ENCODE results near the gene PPP3CA.

The PPP3CA gene

DNA sequence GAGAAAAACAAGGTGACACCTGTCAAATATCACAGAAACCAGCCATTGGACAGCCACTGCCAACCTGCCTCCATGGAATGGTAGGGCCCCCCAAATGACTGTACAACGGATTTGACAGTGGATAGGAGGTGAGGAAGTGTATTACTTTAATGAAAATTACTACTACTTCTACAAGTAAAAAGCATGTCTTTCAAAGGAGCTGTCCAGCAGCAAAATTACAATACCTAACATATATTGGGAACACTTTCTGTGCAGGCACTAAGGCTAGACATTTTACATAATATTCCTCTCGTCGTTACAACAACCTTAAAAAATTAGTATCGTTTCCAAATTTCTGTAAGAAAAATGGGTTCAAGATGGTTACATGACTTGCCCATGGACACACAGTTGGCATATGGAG lies 14.9 kb downstream of the PPP3CA start:
- DNase-seq: no peak

DNA sequence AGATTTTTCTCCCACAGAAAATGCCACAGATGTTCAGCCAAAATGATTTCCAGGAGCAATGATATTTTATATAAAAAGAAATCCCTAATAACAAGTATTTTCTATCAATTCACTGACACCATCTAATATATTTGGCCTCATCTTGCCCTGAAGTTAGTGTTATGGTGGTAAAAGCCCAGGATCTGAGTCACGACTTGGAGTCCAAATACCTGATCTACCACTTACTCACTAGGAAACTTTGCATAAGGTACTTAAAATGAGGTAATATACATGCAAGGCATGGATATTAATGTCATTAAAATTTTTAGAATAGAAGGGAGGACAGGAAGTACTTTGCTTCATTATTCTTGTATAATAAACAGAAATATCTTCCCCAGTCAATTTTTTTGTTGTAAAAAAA lies 16.3 kb downstream of the PPP3CA start:
- no peak for DNase-seq

DNA sequence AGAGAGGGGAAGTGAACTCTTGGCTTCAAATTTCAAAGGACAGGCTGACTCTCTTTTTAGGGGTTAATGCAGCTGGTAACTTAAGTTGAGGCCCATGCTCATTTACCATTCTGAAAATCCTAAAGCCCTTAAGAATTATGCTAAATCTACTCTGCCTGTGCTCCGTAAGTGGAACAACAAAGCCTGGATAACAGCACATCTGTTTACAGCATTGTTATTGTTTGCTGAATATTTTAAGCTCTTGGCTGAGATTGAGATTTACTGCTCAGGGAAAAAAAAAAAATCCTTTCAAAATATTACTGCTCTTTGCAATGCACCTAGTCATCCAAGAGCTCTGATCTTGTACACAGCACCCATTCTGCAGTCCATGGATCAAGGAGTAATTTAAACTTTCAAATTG lies 17.7 kb downstream of the PPP3CA start:
- DNase-seq: no peak

DNA sequence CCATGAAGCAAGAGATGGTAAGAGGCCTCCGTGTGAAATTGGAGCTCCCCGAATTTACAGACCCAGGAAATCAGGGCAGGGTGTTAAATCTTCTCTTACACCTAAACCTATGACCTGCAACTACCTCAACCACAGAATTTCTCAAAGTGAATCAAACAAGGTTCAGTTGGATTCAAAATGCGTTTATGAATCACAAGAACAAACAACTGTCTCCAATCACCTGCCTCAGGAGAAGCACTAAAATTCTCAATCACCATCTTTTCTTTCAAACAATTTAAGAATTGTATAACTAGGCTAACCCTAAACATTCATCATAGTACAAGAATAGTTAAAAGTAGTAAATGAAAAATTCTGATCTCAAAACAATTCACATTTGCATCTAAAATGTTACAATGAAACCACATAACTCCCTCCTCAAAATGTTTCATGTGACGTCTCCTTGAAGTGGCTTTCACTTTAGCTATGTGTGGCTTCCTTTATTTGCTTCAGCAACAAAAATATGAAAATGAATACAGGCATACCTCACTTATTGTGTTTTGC lies 19.2 kb downstream of the PPP3CA start:
- DNase-seq: no peak

DNA sequence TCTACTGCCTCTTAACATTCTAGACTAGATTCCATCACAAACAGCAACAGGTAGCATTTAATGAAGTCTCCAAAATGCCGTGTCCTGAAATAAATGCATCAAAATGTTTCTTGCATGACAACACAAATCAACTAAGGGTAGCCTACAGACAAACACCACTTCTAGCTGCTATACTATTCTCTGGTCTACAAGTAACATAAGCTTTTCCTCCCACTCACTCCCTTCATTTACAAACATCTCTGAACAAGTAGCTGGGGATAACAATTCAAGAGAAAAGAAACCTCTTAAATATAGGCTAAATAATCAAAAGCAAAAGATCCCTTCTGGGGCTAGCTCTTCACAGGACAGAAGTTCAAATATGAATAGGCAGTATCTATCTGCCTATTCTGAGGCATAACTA lies 20.8 kb downstream of the PPP3CA start:
- DNase-seq: no peak

DNA sequence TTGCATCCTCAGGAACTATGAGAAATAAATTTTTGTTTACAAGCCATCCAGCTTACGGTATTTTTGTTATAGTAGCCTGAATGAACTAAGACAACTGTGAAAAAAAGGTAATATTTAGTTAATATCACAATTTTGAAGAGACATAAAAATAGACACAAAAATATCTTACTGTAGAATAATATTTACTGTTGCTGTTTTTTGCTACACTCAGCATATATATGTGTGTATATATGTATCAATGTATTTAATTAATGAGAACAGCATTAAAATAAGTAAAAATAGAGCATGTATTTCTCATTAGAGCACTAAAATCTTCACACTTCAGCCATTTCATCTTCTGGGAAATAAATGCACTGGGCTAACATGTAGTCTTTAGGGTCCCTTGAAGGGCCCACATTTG lies 24.6 kb downstream of the PPP3CA start:
- no peak for DNase-seq

DNA sequence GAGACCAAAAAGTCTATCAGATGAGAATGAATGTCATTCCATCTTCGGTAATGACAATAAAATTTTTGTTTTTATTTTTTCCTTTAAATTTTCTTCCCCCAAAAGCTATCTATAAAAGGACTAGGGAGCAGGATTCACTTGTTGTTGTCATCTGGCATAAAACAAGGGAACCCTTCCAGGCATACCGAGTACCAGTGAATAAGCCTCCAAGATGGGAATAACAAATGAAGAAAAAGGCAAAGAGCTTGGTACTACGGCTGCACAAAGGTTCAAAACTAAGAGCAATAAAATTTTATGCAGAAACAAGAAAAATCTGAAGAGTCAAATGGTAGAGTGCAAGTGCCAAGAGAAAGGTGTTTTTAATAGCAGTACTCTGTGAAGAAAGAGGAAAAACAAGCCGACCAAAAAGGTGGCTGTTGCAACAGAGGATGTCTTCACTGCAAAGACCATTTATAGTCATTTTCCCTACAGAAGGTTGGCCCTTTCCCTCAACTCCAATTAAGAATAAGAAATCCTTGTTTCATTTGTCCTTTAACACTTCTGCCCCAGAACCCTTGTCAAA lies 25.8 kb downstream of the PPP3CA start:
- no peak for DNase-seq

DNA sequence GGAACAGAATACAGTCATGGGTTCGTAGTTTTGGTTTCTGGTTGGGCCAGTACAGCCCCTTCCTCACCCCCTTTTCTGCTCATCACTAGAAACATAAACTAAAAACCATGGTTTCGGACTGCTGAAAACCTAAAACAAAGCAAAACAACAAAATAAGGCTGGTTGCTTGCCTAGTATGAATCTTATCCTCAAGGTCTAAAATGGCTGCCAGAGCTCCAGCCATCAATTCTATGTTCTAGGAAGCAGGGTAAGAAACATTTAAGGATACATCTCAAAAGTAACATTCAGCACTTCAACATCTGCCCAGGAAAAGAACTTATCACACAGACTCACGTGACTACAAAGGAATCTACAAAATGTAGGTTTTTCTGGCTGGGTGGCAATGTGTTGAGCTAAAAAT lies 31.5 kb downstream of the PPP3CA start:
- no peak for DNase-seq

DNA sequence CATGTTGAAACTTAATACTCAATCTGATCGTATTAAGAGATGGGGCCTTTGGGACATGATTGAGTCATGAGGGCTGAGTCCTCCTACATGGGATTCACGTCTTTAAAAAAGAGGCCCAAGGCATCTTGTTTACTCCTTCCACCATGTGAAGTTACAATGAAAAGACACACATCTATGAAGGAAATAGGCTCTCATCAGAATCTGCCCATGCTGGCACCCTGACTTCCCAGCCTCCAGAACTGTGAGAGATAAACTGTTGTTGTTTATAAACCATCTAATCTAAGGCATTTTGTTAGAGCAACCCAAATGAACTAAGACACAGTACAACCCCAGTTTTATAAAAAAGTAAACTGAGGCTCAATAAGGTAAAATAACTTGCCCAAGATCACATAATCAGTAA lies 32.3 kb downstream of the PPP3CA start:
- DNase-seq: no peak

DNA sequence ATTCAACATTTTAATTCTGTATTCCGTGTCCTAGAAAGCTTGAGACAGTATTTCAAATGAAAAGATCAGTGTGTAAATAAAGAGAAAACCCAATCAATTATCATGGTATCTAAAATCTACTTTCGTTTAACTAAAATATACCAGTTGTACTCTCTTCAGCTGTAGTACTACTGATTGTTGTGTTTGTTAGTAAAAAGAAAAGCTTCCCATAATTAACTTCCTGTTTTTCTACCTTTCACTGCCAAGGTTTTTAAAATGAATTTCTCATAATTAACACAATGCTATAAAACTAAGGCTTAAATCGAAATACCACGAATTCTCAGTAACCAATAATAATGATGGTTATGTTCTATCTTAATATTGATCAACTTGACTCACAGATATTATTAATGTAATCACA lies 37.4 kb downstream of the PPP3CA start:
- DNase-seq: no peak

DNA sequence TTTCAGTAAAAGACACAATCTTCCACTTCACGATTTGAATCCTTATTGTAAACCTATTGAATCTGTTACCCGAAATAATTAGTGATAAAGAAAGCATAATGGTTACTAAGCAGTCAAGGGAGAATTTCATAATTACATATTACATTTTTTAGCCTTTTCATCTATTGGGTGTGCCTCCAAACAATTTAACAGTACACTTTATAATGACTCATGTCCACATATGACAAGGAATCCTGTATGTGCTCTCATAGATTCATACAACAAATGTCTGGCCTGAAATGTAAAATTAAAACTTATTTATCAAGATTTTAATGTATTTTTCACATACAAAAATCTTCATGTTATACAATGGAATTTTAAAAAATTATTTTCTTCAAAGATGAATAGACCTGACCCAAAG lies 39.4 kb downstream of the PPP3CA start:
- DNase-seq: no peak

DNA sequence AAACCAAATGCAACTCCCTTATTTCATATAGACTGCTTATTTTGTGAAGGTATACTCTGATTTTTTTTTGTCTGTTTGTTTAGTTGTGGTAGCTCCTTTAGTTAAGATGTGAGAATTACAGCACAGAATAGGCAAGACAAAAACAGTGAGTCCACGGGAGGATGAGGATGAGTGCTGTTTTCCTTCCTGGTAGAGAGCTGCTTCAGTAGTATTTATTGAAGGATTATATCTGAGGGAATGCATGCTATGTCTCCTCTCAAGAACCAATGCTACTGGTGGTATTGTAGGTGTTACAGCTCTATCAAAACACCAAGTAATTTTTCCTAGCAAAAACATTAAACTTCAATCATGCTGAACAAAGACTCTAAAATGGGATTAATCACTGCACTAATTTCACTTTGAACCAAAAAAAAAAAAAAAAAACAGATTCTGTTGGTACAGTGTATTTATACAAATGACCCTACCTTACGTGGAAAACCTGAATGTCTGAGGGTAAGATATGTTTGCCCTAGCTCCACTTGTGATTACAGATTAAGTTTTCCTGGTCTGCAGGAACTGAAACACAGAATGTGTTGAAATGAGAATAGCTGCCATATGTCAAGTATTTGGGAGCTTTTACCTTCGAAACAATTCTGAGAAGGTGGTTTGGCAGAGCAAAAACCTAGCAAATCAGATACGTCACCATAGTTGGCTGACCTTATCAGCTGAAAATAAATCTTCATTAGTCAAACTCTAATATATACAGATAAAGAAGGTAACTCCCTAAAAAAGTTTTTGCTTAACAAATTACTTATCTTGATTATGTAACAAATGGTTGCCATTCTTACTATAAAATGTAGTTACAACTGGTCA lies 40.3 kb downstream of the PPP3CA start:
- DNase-seq: no peak

DNA sequence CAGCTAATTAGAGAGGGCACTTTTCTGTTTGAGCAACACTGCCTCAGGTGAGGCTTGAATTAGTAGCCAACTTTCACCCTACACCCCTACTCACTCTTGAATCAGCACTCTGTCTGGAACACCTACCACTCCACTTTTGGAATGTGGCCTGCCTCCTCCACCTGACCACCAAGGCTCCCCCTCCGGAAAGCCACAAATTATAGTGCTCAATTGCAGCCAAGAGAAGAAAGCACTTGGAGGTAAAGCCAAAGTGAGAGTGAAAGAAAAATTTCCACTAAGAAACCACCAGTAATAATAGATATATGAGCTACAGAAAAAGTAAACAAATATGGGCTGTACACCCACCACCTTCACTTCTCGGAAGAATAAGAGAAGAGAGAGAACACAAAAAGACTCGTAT lies 41.1 kb downstream of the PPP3CA start:
- DNase-seq: no peak

DNA sequence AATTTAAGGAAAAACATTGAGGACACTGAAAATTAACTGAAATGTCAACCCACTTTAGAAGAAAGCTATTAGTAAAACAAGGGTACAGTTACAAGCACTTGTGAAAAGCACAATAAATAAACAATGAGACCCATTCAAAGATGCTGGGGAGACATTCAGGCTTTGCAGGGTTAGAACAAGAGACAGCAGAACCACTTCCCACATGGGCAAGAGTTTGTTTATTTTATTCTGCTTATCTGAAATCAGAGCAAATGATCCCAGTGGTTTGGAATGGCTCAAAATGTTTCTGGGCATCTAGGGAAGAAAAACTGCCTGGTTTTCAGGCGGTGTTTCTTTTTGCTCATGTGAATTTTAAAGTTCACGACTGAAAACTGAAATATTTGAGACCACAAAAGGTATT lies 42.4 kb downstream of the PPP3CA start:
- no peak for DNase-seq

DNA sequence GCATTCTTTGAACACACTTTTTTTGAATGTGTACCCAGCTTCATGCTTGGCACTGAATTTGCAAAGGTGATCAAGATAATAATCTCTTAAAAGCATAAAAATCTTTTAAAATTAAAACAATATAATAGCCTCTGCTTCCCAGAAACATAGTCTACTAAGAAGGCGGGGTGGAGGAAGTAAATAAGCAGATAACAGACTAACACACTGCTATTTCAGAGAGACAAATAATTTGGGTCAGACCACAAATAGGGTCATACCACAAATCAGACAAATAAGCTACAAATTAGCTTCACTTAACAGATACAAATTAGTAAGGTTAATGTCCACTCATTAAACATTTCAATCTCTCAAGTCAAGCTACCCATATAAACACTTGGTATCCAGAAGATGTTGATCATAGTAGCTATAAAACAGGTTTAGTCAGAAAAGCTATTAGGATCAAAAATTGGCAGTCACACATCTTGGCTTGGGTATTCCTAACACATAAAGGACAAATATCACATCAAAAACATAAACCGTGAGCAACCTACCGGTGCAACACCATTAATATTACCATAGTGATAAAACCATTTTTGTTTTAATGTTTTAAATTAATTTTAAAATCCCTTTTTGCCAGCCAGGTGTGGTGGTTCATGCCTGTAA lies 47.3 kb downstream of the PPP3CA start:
- DNase-seq: no peak

DNA sequence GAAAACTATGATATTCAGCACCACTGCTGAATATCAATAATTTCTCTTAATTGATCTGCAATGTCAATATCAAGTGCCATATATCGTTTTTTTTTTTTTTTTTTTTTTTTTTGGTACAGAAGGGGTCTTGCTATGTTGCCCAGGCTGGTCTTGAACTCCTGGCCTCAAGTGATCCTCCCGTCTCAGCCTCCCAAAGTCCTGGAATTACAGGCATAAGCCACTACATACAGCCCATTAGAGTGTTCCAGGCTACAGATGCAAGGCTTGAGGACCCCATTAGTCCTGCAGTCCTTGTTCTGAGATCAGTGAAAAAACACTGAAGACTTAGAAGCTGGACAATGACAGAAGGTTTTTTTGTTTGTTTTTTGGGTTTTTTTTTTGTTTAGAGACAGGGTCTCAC lies 48.3 kb downstream of the PPP3CA start:
- DNase-seq: no peak

DNA sequence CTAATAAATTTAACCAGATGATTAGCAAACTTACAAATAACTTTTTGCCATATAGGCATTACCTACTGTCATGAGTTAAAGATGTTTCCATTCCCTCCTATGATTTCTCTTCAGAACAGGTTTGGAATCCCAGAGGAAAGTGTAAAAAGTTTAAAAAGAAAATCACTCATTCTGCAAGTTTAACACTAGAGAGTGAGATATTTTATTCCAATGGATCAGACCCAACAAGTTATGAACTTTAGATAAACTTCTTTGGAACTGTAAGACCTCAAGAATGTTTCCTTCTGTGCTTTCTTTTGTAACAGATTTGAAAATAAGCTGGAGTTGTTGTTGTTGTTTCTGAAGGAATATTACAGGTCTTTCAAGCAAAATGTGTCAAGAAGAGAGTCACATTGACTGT lies 51.6 kb downstream of the PPP3CA start:
- no peak for DNase-seq

DNA sequence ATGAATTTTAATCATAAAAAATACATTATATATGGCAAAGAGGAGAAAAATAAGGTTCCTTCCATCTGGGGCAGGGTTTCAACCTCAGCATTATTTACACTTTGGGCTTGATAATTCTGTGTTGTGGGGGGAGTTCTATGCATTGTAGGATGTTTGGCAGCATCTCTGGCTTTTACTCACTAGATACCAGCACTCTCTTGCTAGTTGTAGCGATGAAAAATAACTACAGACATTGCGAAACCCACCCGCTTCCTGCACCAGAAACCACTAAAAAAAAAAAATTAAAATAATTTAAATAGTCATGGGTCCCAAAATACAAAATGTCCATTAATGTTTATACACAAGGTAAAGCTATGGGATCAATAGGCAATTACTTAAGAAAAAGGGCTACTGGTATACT lies 52.7 kb downstream of the PPP3CA start:
- no peak for DNase-seq

DNA sequence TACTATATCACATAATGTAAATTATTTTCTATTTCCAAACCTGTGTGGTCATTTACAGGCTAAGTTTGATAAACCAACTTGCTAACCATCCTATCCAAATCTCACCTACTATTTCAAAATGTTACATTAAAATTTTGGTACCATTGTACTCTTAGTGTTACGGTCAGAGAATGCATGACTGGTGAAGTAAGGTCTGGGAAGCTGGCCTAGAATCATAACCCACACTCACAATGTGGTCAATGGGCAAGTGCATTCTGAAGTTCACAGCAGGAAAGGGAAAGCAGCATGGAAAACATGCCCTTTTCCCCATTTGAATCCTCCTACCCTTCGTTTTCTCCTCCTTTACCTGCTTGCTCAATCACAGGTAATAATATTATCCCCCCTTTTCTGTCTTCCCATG lies 54.4 kb downstream of the PPP3CA start:
- no peak for DNase-seq

DNA sequence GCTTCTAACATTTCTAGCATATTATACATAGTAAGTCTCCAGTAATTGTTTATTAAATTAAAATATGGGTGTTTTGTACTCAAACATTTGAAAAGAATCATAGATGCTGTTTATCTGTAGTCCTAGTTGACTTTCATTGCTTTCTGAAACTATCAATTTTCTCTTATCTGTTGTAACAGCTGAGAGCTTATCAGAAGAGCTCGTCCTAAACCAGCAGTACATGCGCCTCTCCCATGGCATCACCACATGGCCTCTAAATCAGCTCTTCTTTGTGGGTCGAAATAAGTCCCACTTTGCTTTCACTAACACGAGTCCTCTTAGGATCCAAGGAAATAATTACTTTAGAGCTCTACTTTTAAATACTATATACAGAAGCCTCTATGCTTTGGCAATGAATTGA lies 55.1 kb downstream of the PPP3CA start:
- DNase-seq: no peak

DNA sequence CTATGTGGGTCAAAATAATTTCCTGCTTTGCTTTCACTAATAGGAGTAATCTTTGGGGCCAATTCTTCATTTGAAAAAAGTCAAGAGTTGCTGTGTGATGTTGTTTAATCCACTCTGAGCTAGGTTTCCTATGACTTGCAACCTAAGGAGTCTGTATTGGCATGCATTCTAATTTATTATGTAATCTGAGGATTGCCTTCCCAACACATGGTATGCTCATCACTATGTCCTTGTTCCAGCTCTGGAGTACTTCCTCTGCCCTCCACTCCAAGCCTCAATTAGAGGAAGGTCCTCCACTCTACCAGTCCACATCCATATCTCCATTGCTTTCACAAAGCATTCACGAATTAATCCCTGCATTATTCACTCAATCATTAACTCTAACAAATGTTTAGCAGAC lies 56.1 kb downstream of the PPP3CA start:
- no peak for DNase-seq

DNA sequence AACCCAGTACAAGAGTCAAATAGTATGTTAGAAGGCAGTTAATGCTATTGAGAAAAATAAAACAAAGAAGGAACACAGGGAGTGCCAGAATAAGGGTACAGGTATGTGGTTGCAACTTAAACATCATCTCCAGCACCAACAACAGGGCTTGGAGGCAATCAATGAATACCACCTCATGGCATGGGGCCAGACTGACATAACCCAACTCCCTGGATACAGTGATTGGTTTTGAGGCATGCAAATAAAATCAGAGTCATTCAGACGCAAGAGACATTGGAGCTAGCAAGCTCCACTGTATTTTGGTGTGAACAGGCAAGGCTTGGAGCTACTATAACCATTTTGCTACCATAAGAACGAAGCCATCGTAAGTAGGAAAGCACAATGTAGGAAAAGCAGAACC lies 56.7 kb downstream of the PPP3CA start:
- no peak for DNase-seq

DNA sequence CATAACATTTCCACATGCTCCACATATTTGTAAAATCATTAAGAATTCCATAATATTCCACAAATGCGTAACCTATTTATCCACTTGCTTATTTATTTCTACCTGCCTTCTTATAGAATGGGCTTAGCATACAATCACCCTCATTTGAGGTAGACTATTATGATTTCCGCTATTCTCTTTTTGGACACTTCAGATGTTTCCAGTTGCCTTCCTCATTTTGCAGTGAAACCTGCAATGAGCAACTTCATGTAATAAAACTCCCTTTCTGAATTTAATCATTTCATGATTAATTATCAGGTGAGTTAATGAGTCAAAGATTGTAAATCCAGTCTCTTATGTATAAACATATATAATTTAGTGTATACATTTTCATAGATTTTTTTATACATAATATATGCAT lies 58.0 kb downstream of the PPP3CA start:
- no peak for DNase-seq
